ENCODE measurements around the gene ADAMTSL1.

ADAMTSL1 gene

GRCh38 chr9:18707489-18708205 lies 233.7 kb downstream of the ADAMTSL1 start:
- no peak for DNase-seq

DNA sequence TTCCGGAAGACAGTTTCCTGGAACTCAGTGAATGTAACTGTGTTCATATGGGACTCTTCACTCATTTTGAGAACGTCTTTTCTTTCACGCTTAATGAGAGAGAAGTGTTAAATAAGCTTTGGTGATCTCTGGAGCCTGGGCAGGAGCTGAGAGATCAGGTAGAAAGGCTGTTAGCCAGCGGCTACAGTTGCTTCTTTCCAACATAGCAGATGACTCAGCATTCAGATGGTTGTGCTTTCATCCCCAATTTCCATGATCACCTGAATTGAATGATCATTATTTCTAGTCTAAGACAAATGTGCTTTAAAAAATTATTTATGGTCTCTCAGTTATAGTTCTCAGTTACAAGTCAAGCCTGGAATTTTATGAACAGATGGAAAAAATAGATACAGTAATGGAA lies 234.5 kb downstream of the ADAMTSL1 start:
- DNase-seq = no peak

DNA sequence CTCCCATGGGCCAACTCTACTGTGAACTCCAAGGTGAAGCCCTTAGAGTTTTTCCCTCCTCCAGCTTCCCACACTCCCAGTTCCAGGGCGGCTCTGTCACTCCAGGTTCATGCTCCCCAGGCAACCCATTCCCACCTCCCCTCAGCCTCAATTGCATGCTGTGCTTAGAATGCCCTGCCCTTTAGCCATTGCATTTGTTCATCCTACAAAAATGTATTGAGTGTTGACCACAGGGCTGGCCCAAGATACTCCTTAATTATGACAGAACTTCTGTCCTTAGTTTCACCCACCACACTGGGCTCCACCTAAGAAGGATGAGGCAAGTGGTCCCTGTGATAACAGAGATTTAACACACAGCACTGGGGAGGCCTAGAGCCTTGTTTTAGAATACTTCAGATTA lies 236.1 kb downstream of the ADAMTSL1 start:
- no peak for DNase-seq

- no peak for DNase-seq
These were observed 243.8 kb downstream of the ADAMTSL1 start for GRCh38 chr9:18717759-18718158.

- DNase-seq = no peak
These were observed 244.4 kb downstream of the ADAMTSL1 start for GRCh38 chr9:18718393-18718792.

DNA sequence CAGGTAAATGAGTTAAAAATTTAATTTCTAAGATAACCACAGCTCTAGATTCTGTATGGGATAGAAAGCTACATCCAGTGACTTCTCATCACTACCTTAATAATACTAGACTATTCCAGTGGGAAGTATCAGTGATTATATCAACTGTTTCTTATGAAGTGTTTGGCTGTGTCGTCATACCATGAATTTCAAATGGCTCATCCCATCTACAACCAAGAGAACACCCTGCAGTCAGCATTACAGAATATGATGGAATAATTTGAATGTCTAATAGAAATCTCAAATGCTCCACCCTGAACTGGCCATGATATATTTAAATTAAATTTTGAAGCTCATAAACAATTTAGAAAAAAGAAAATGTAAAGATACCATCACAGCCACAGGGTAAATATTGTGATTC lies 245.0 kb downstream of the ADAMTSL1 start:
- no peak for DNase-seq

- no peak for DNase-seq
These were observed 246.7 kb downstream of the ADAMTSL1 start for GRCh38 chr9:18720691-18721090.

GRCh38 chr9:18721267-18721994 lies 247.5 kb downstream of the ADAMTSL1 start:
- DNase-seq = no peak

GRCh38 chr9:18721995-18722310 lies 248.0 kb downstream of the ADAMTSL1 start:
- no peak for DNase-seq

GRCh38 chr9:18722882-18723281 lies 248.9 kb downstream of the ADAMTSL1 start:
- DNase-seq = no peak

GRCh38 chr9:18723366-18723765 lies 249.4 kb downstream of the ADAMTSL1 start:
- no peak for DNase-seq

DNA sequence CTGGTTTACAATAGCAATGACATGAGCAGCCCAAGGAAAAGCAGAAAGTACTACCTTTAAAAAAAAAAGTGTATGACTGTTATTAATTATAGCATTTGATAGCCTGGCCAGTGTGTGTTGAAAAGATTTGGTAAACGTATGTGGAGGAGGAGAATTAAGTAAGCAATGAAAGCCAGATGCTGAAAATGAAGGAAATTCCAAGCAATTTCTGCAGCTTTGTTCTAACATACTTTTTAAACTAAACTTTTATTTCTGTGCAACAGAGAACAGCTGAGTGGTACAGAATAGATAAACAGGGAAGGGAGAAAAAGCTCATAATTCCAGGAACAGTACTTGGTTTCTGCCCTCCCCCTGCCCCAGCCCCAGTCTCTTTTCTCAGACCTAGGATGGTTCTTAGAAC lies 252.6 kb downstream of the ADAMTSL1 start:
- no peak for DNase-seq

- DNase-seq = no peak
These were observed 254.0 kb downstream of the ADAMTSL1 start for GRCh38 chr9:18727904-18728303.

GRCh38 chr9:18728642-18729041 lies 254.7 kb downstream of the ADAMTSL1 start:
- DNase-seq = no peak

DNA sequence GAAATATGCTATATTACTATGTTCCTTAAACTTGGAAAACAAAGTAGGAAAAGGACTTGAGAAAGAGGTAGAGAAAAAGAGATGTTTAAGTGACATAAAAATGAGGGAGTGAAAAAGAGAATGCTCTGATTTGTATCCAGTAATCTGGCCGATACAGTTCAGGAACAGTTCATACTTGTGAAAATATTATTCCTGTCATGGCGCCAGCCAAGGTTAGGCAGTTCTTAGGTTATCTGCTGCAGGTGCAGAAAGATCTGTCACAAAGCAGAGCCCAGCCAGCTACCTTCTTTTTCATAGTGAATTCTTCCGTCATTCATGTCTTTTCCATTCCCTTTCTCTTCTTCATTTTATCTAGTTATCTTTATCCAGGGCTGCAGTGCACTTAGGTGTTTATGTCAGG lies 256.3 kb downstream of the ADAMTSL1 start:
- DNase-seq = no peak

GRCh38 chr9:18739127-18739526 lies 265.2 kb downstream of the ADAMTSL1 start:
- DNase-seq = no peak

GRCh38 chr9:18739641-18740318 lies 265.8 kb downstream of the ADAMTSL1 start:
- DNase-seq = no peak

DNA sequence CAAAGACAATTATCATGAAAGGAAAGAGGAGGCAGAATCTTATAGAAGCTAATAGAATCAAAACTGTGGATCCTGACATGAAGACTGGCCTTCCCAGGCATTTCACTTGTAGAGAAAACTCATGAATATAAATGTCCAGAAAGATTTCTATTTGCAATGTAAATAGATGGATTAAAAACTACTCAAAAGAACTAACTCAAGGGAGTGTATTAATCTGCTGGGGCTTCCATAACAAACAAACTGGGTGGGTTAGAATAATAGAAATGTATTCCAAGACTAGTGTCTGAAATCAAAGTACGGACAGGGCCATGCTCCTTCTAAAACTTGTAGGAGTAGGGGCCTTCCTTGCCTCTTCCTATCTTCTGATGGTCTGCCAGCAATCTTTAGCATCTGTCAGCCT lies 267.4 kb downstream of the ADAMTSL1 start:
- DNase-seq = no peak

- DNase-seq = no peak
These were observed 268.0 kb downstream of the ADAMTSL1 start for GRCh38 chr9:18741945-18742344.

DNA sequence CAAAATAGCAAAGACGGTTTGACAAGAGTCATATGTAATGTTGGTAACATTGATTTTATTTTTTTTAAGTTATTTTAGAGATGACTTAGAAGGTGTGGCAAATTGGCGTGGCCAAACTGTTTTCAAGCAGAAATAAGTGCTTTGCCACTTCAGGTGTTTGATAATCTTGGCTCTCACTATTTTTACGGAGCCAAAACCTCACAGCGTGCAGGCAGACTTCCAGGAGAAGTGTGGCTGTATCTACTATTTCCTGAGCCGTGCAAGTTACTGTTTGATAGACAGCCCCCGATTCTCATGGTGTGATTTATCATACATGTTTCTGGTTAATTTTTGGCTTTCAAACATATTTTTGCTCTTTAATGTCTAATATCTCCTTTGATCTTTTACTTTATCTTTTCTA lies 269.5 kb downstream of the ADAMTSL1 start:
- no peak for DNase-seq

- no peak for DNase-seq
These were observed 270.0 kb downstream of the ADAMTSL1 start for GRCh38 chr9:18743971-18744370.

GRCh38 chr9:18745710-18746109 lies 271.8 kb downstream of the ADAMTSL1 start:
- DNase-seq = no peak

DNA sequence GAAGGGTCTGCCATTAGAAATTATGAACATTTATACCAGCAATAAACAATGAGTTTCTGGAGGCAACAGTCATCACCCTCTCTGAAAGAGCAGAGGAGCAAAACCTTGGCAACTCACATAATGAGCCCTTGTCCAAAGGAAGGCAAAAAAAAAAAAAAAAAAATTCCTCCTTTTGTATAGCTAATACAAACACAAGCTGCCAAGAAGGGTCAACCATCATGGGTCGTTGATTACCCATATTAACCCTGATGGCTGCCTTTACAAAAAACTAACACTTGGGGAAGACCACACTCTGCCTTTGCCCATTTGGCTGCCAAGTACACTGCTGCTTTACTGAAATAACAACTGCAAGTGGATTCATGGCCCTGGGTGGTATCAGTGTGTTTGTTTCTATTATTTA lies 272.7 kb downstream of the ADAMTSL1 start:
- DNase-seq = no peak

- no peak for DNase-seq
These were observed 273.6 kb downstream of the ADAMTSL1 start for GRCh38 chr9:18747595-18747994.

All from activated gamma-delta T cell treated with Interleukin-2 at 50 U/mL for 16 hours (primary cell).